ENCODE data around the gene PPFIA3. TPM values are rescaled to one million over a fixed set of nuclear protein-coding genes. Genes with fewer than 3 reads are reported as not detected.
"Not testable (repeated sequence)": the region's sequence is repeated elsewhere in the genome, so short reads cannot be mapped to it uniquely, and the experiment has no call there.

Gene PPFIA3
- total and polyA plus RNA-seq, 4 donors: 1.5 to 4.6 (median 2.4) TPM

DNA sequence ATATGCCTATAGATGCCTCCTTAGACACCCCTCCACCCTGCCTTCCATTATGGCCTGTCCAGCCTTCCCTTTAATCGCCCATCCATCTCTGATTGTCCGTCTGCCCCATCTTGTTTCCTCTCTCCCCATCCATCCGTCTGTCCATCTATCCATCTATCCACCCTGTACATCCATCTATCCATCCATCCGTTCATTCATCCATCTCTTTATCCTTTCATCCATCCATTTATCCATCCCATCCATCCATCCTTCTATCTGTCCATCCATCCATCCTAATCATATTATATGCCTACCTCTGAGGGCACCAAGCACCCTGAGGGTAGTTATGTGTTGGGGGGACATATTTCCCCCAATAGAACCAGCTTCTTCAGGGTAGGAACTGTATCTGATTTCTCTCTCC lies 61.3 kb downstream of the PPFIA3 start:
- H3K4me1 ChIP-seq (ENCODE audit: control insufficient read depth in 4 of 4, insufficient read depth in 4 of 4, low read length in 3 of 4): no peaks in the 10 kb centered on the region
- H3K27ac ChIP-seq (ENCODE audit: low read depth in 1 of 2, low read length in 2 of 2): no peak overlapping the region
- no peaks in the 10 kb centered on the region for H3K27me3 ChIP-seq (ENCODE audit: control insufficient read depth in 4 of 4, insufficient read depth in 4 of 4, low read length in 3 of 4)
- no peak for DNase-seq (ENCODE audit: low spot score)
- H3K4me3 ChIP-seq (ENCODE audit: low read depth in 1 of 3, low read length in 3 of 3): no peak overlapping the region
- no peak overlapping the region for H3K9ac ChIP-seq (ENCODE audit: low read depth in 1 of 2, low read length in 2 of 2)
- WGBS: 93% methylated on average over 4 of the region's 4 CpGs
- TF ChIP-seq RAD21 (IDR thresholded peaks at IDR 0.05) (no peak), TAF1 (conservative IDR thresholded peaks at IDR 0.05) (no peak), RXRA (IDR thresholded peaks at IDR 0.05) (no peak), SP1 (IDR thresholded peaks at IDR 0.05) (no peak), NR2F2 (IDR thresholded peaks at IDR 0.05) (no peak), JUND (IDR thresholded peaks at IDR 0.05) (no peak), HNF4G (IDR thresholded peaks at IDR 0.05) (no peak), HNF4A (conservative IDR thresholded peaks at IDR 0.05) (no peak), EGR1 (IDR thresholded peaks at IDR 0.05; ENCODE audit: low read depth in 2 of 2) (no peak), REST (IDR thresholded peaks at IDR 0.05) (no peak), YY1 (IDR thresholded peaks at IDR 0.05) (no peak), FOXA2 (IDR thresholded peaks at IDR 0.05) (no peak), GABPA (IDR thresholded peaks at IDR 0.05 in 1 of 2, conservative IDR thresholded peaks at IDR 0.05 in 1 of 2) (no peak)
- TF ChIP-seq, protein P1, sequence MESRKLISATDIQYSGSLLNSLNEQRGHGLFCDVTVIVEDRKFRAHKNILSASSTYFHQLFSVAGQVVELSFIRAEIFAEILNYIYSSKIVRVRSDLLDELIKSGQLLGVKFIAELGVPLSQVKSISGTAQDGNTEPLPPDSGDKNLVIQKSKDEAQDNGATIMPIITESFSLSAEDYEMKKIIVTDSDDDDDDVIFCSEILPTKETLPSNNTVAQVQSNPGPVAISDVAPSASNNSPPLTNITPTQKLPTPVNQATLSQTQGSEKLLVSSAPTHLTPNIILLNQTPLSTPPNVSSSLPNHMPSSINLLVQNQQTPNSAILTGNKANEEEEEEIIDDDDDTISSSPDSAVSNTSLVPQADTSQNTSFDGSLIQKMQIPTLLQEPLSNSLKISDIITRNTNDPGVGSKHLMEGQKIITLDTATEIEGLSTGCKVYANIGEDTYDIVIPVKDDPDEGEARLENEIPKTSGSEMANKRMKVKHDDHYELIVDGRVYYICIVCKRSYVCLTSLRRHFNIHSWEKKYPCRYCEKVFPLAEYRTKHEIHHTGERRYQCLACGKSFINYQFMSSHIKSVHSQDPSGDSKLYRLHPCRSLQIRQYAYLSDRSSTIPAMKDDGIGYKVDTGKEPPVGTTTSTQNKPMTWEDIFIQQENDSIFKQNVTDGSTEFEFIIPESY (IDR thresholded peaks at IDR 0.05): no peak
- TF ChIP-seq, protein P2, sequence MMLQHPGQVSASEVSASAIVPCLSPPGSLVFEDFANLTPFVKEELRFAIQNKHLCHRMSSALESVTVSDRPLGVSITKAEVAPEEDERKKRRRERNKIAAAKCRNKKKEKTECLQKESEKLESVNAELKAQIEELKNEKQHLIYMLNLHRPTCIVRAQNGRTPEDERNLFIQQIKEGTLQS (IDR thresholded peaks at IDR 0.05): no peak
- TF ChIP-seq, protein P3, sequence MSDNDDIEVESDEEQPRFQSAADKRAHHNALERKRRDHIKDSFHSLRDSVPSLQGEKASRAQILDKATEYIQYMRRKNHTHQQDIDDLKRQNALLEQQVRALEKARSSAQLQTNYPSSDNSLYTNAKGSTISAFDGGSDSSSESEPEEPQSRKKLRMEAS (IDR thresholded peaks at IDR 0.05): no peak
- TF ChIP-seq, protein P4, sequence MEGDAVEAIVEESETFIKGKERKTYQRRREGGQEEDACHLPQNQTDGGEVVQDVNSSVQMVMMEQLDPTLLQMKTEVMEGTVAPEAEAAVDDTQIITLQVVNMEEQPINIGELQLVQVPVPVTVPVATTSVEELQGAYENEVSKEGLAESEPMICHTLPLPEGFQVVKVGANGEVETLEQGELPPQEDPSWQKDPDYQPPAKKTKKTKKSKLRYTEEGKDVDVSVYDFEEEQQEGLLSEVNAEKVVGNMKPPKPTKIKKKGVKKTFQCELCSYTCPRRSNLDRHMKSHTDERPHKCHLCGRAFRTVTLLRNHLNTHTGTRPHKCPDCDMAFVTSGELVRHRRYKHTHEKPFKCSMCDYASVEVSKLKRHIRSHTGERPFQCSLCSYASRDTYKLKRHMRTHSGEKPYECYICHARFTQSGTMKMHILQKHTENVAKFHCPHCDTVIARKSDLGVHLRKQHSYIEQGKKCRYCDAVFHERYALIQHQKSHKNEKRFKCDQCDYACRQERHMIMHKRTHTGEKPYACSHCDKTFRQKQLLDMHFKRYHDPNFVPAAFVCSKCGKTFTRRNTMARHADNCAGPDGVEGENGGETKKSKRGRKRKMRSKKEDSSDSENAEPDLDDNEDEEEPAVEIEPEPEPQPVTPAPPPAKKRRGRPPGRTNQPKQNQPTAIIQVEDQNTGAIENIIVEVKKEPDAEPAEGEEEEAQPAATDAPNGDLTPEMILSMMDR (IDR thresholded peaks at IDR 0.05; ENCODE audit: low read depth, low read length, missing input control): no peak
- H3K9me3 ChIP-seq (ENCODE audit: control insufficient read depth in 4 of 4, low read length in 3 of 4): no peaks in the 10 kb centered on the region
- no peaks in the 10 kb centered on the region for H3K36me3 ChIP-seq (ENCODE audit: control insufficient read depth in 4 of 4, insufficient read depth in 3 of 4, low read depth in 1 of 4, low read length in 3 of 4)

DNA sequence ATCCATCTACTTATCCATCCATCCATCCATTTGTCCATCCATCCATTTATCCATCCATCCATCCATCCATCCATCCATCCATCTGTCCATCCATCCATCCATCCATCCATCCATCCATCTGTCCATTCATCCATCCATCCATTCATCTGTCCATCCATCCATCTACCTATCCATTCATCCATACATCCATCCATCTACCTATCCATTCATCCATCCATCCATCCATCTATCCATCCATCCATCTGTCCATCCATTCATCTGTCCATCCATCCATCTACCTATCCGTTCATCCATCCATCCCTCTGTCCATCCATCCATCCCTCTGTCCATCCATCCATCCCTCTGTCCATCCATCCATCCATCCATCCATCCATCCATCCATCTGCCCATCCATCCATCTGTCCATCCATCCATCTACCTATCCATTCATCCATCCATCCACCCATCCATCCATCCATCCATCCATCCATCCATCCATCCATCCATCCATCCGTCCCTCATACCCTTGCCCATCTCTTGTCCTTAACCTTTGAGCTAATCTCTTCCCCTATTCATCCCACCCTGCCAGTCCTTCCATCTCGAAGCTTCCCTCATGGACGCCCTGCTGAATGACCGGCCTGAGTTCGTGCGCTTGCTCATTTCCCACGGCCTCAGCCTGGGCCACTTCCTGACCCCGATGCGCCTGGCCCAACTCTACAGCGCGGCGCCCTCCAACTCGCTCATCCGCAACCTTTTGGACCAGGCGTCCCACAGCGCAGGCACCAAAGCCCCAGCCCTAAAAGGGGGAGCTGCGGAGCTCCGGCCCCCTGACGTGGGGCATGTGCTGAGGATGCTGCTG lies 62.9 kb downstream of the PPFIA3 start:
- H3K36me3 ChIP-seq (ENCODE audit: control insufficient read depth in 4 of 4, insufficient read depth in 3 of 4, low read depth in 1 of 4, low read length in 3 of 4); DNase-seq (ENCODE audit: low spot score); H3K9ac ChIP-seq (ENCODE audit: low read depth in 1 of 2, low read length in 2 of 2); H3K9me3 ChIP-seq (ENCODE audit: control insufficient read depth in 4 of 4, low read length in 3 of 4); H3K4me3 ChIP-seq (ENCODE audit: low read depth in 1 of 3, low read length in 3 of 3); H3K27me3 ChIP-seq (ENCODE audit: control insufficient read depth in 4 of 4, insufficient read depth in 4 of 4, low read length in 3 of 4); H3K4me1 ChIP-seq (ENCODE audit: control insufficient read depth in 4 of 4, insufficient read depth in 4 of 4, low read length in 3 of 4); H3K27ac ChIP-seq (ENCODE audit: low read depth in 1 of 2, low read length in 2 of 2): not testable (repeated sequence)
- 69% methylated on average over 20 of the region's 20 CpGs for WGBS

Measured in liver (tissue), 9 donors.